HepG2 (cell line): Measurements from ENCODE around the gene AZI2. TPM values are rescaled to one million over a fixed set of nuclear protein-coding genes. Genes with fewer than 3 reads are reported as not detected.

Experiments
- FOXK1 ChIP-seq: sonication (generic); formaldehyde crosslinking; IDR thresholded peaks from 2 replicates; pipeline ENCODE4 v1.4.0; 2020; ENCODE audit warnings: low read depth, missing genetic modification reagents, borderline replicate concordance
- ZNF318 ChIP-seq: sonication (generic); formaldehyde crosslinking; IDR thresholded peaks from 2 replicates; pipeline ENCODE4 v1.4.0; 2020; ENCODE audit warnings: mild to moderate bottlenecking, missing genetic modification reagents
- ZNF441 ChIP-seq: sonication (generic); formaldehyde crosslinking; IDR thresholded peaks from 2 replicates; pipeline ENCODE4 v1.7.0; 2021; ENCODE audit warnings: missing genetic modification reagents, borderline replicate concordance
- ZNF556 ChIP-seq: sonication (generic); formaldehyde crosslinking; IDR thresholded peaks from 2 replicates; pipeline ENCODE4 v1.4.0; 2020; ENCODE audit warnings: mild to moderate bottlenecking, missing genetic modification reagents, borderline replicate concordance
- ZNF788 ChIP-seq: sonication (generic); formaldehyde crosslinking; IDR thresholded peaks from 2 replicates; pipeline ENCODE4 v1.5.0; 2020; ENCODE audit warnings: mild to moderate bottlenecking, missing genetic modification reagents, borderline replicate concordance
- ZSCAN22 ChIP-seq: sonication (generic); formaldehyde crosslinking; IDR thresholded peaks from 2 replicates; pipeline ENCODE4 v1.4.0; 2020; ENCODE audit warnings: mild to moderate bottlenecking, missing genetic modification reagents
- polyA plus RNA-seq, 8 experiments: library from polyadenylated mRNA; depleted of rRNA in 3 of 8; stranded (reverse) in 7 of 8; unstranded in 1 of 8; fragments of >200 nt; fragmentation: Illumina TruSeq in 4 of 8; extraction: Trizol in 4 of 8; gene quantifications; 2 replicates each; pipeline versions ENCODE4 v1.2.1 to v1.2.3, GENCODE V29; 2011 to 2016; ENCODE audit warnings: low read depth in 4 of 8, missing spikeins in 1 of 8, mixed read lengths in 1 of 8; ENCODE audit not compliant: insufficient read depth in 1 of 8
- total RNA-seq, 5 experiments: library from RNA; depleted of rRNA; stranded (reverse); fragments of >200 nt; fragmentation: Illumina TruSeq; extraction: Trizol; gene quantifications; 2 replicates each; pipeline ENCODE4 v1.2.3, GENCODE V29; 2016; ENCODE audit warnings: low read depth in 1 of 5
- TF ChIP-seq, protein P1 (sequence below): sonication (generic); formaldehyde crosslinking; IDR thresholded peaks from 2 replicates; pipeline ENCODE4 v1.4.0; 2020; ENCODE audit warnings: missing genetic modification reagents
- TF ChIP-seq, protein P2 (sequence below): IDR thresholded peaks from 2 replicates; pipeline ENCODE4 v1.6.1; 2016; ENCODE audit warnings: low read depth, missing genetic modification reagents, missing compliant biosample characterization

Gene AZI2
- total and polyA plus RNA-seq, 2 of the 13 experiments (the other 11 are each of a cell fraction or from before 2014, with no cell fraction given) = 43.7 to 49.8 TPM

DNA sequence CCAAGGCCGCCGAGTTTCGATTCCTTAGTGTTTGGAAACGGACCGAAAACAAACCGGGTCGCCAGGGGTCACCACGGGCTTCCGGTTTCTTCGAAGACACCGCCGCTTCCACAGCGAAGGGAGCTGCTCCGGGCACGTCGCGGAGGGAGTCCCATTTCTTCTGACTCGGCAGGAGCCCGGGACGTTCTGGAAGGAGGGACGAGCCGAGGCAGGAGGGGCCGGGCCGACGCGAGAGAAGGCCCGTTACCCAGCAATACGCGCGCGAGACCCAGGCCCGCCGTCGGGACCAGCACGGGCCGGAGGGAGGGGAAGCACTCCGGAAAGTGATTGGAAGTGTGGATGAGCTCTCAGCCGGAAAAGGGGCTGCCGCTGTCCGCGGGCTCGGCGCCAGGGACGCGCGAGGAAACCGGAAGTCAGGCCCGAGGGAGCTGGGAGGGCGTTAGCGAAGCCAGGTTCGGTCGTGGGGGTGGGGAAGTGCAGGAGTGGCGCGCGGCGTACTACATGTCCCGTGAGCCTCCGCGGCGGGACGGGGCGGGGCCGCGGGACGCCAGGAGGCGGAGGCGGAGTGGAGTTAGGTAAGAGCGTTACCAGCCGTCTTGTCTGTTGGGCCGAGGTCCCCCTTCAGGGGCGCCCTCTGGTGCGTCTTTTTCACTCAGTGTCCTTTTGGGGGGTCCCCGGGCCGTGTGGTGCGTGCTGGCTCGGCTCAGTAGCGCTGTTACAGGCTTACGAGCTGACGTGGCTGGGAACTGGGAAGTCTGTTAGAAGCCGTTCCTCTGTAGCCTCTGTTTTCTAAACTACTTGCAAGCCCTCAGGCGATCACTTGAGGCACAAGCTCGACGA is at the start of gene AZI2, which contains the start of gene ZCWPW2 (continued):
- no peak for TF ChIP-seq ZNF318 (CRISPR knock-in tag)
- TF ChIP-seq ZNF788 (CRISPR knock-in tag) = peak; percentile 97
- peak; percentile 80 for TF ChIP-seq FOXK1 (CRISPR knock-in tag)
- TF ChIP-seq ZNF556 (CRISPR knock-in tag) = peak; percentile 75
- TF ChIP-seq ZNF441 (CRISPR knock-in tag) = peak; percentile 71; the same call in 1 of the 2 replicates
- TF ChIP-seq, protein P1, sequence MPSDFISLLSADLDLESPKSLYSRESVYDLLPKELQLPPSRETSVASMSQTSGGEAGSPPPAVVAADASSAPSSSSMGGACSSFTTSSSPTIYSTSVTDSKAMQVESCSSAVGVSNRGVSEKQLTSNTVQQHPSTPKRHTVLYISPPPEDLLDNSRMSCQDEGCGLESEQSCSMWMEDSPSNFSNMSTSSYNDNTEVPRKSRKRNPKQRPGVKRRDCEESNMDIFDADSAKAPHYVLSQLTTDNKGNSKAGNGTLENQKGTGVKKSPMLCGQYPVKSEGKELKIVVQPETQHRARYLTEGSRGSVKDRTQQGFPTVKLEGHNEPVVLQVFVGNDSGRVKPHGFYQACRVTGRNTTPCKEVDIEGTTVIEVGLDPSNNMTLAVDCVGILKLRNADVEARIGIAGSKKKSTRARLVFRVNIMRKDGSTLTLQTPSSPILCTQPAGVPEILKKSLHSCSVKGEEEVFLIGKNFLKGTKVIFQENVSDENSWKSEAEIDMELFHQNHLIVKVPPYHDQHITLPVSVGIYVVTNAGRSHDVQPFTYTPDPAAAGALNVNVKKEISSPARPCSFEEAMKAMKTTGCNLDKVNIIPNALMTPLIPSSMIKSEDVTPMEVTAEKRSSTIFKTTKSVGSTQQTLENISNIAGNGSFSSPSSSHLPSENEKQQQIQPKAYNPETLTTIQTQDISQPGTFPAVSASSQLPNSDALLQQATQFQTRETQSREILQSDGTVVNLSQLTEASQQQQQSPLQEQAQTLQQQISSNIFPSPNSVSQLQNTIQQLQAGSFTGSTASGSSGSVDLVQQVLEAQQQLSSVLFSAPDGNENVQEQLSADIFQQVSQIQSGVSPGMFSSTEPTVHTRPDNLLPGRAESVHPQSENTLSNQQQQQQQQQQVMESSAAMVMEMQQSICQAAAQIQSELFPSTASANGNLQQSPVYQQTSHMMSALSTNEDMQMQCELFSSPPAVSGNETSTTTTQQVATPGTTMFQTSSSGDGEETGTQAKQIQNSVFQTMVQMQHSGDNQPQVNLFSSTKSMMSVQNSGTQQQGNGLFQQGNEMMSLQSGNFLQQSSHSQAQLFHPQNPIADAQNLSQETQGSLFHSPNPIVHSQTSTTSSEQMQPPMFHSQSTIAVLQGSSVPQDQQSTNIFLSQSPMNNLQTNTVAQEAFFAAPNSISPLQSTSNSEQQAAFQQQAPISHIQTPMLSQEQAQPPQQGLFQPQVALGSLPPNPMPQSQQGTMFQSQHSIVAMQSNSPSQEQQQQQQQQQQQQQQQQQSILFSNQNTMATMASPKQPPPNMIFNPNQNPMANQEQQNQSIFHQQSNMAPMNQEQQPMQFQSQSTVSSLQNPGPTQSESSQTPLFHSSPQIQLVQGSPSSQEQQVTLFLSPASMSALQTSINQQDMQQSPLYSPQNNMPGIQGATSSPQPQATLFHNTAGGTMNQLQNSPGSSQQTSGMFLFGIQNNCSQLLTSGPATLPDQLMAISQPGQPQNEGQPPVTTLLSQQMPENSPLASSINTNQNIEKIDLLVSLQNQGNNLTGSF (CRISPR knock-in tag) = no peak
- TF ChIP-seq ZSCAN22 (CRISPR knock-in tag) = no peak
- TF ChIP-seq, protein P2, sequence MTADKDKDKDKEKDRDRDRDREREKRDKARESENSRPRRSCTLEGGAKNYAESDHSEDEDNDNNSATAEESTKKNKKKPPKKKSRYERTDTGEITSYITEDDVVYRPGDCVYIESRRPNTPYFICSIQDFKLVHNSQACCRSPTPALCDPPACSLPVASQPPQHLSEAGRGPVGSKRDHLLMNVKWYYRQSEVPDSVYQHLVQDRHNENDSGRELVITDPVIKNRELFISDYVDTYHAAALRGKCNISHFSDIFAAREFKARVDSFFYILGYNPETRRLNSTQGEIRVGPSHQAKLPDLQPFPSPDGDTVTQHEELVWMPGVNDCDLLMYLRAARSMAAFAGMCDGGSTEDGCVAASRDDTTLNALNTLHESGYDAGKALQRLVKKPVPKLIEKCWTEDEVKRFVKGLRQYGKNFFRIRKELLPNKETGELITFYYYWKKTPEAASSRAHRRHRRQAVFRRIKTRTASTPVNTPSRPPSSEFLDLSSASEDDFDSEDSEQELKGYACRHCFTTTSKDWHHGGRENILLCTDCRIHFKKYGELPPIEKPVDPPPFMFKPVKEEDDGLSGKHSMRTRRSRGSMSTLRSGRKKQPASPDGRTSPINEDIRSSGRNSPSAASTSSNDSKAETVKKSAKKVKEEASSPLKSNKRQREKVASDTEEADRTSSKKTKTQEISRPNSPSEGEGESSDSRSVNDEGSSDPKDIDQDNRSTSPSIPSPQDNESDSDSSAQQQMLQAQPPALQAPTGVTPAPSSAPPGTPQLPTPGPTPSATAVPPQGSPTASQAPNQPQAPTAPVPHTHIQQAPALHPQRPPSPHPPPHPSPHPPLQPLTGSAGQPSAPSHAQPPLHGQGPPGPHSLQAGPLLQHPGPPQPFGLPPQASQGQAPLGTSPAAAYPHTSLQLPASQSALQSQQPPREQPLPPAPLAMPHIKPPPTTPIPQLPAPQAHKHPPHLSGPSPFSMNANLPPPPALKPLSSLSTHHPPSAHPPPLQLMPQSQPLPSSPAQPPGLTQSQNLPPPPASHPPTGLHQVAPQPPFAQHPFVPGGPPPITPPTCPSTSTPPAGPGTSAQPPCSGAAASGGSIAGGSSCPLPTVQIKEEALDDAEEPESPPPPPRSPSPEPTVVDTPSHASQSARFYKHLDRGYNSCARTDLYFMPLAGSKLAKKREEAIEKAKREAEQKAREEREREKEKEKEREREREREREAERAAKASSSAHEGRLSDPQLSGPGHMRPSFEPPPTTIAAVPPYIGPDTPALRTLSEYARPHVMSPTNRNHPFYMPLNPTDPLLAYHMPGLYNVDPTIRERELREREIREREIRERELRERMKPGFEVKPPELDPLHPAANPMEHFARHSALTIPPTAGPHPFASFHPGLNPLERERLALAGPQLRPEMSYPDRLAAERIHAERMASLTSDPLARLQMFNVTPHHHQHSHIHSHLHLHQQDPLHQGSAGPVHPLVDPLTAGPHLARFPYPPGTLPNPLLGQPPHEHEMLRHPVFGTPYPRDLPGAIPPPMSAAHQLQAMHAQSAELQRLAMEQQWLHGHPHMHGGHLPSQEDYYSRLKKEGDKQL (CRISPR knock-in tag) = peak; percentile 9; the same call in 1 of the 2 replicates
